Tibial nerve (tissue), 4 donors: ENCODE measurements around the gene NTM. TPM values are rescaled to one million over a fixed set of nuclear protein-coding genes. Genes with fewer than 3 reads are reported as not detected.

Source experiments
- DNase-seq, 2 donors: peaks; one replicate each; pipeline ENCODE4 v3.0.0-alpha.2; 2019; ENCODE audit warnings: low spot score in 2 of 2
- H3K27ac ChIP-seq, 4 donors: fragments of 200-600 bp; sonication (generic) in 3 of 4; one replicate each; pipeline ENCODE4 v1.5.1; 2017 to 2019; ENCODE audit warnings: mild to moderate bottlenecking in 1 of 4
- H3K27me3 ChIP-seq, 2 donors: fragments of 200-600 bp; sonication (generic) in 1 of 2; one replicate each; pipeline versions ENCODE4 v1.5.1 to v1.6.0; 2017 to 2019
- H3K36me3 ChIP-seq, 3 donors: fragments of 200-600 bp; sonication (generic); one replicate each; pipeline ENCODE4 v1.5.1; 2018 to 2019
- H3K4me1 ChIP-seq, 4 donors: fragments of 200-600 bp; sonication (generic) in 3 of 4; one replicate each; pipeline ENCODE4 v1.5.1; 2017 to 2019
- H3K4me3 ChIP-seq, 4 donors: fragments of 200-600 bp; sonication (generic) in 3 of 4; one replicate each; pipeline ENCODE4 v1.5.1; 2017 to 2019; ENCODE audit warnings: mild to moderate bottlenecking in 1 of 4, moderate library complexity in 1 of 4
- H3K9me3 ChIP-seq, 4 donors: fragments of 200-600 bp; sonication (generic) in 3 of 4; one replicate each; pipeline ENCODE4 v1.5.1; 2017 to 2019
- EP300 ChIP-seq, 2 donors: sonication (generic); formaldehyde crosslinking; IDR thresholded peaks; one replicate each; pipeline ENCODE4 v1.6.1; 2017; ENCODE audit warnings: antibody characterized with exemption in 2 of 2, mild to moderate bottlenecking in 1 of 2
- POLR2A ChIP-seq, 2 donors: fragments of 450-650 bp; IDR thresholded peaks; one replicate each; pipeline ENCODE4 v1.6.1; 2017; ENCODE audit warnings: antibody characterized with exemption in 2 of 2, mild to moderate bottlenecking in 2 of 2, moderate library complexity in 2 of 2
- WGBS, 2 donors: methylation state at CpG; one replicate each; pipeline ENCODE4 v1.1.5; 2018; 5-methylcytosine and 5-hydroxymethylcytosine counted together
- total RNA-seq, 4 donors: library from RNA; depleted of rRNA; stranded (reverse); fragments of >200 nt; gene quantifications; one replicate each; pipeline ENCODE4 v1.1.0, GENCODE V29; 2016
- TF ChIP-seq, protein P1 (sequence below), 5 experiments: fragments of 200-600 bp in 3 of 5; fragments of 450-650 bp in 2 of 5; sonication (generic) in 3 of 5; IDR thresholded peaks; one replicate each; pipeline ENCODE4 v1.5.1; 2016 to 2019; ENCODE audit warnings: antibody characterized with exemption in 5 of 5, mild to moderate bottlenecking in 3 of 5, moderate library complexity in 2 of 5

NTM gene
- total RNA-seq, 4 donors from 2014 or later, result 3.7 to 11.4 (median 10.8) TPM

DNA sequence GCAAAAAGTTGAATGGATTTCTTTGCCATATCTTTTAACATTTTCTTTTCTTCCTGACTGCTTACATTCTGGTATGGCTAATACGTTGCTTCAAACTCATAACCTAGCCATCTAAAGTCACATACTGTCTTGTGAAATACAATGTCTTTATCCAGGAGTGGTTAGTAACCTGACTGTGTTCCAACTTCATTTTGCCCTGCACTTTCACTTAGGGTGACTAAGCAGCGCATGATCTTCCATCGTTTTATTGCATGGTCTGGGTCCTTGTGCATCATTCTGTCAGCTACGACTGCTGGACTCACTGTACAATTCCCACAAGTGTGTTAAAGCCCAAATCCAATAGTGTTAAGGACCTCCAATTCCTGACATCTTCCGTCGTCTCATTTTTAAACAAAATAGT, 403.2 kb downstream of the NTM start:
- 91 to 92% methylated on average over 6 of the region's 6 CpGs for WGBS, 2 donors
- TF ChIP-seq EP300 (IDR thresholded peaks at IDR 0.05), result no peak
- TF ChIP-seq POLR2A (IDR thresholded peaks at IDR 0.05), result no peak
- TF ChIP-seq, protein P1, sequence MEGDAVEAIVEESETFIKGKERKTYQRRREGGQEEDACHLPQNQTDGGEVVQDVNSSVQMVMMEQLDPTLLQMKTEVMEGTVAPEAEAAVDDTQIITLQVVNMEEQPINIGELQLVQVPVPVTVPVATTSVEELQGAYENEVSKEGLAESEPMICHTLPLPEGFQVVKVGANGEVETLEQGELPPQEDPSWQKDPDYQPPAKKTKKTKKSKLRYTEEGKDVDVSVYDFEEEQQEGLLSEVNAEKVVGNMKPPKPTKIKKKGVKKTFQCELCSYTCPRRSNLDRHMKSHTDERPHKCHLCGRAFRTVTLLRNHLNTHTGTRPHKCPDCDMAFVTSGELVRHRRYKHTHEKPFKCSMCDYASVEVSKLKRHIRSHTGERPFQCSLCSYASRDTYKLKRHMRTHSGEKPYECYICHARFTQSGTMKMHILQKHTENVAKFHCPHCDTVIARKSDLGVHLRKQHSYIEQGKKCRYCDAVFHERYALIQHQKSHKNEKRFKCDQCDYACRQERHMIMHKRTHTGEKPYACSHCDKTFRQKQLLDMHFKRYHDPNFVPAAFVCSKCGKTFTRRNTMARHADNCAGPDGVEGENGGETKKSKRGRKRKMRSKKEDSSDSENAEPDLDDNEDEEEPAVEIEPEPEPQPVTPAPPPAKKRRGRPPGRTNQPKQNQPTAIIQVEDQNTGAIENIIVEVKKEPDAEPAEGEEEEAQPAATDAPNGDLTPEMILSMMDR (IDR thresholded peaks at IDR 0.05), result no peak
- Histone ChIP-seq H3K9me3 (no peaks in the 10 kb centered on the region), H3K4me1 (no peaks in the 10 kb centered on the region), H3K27me3 (peaks cover 0 to under 1% of the 10 kb centered on the region in 2 donors), H3K36me3 (no peaks in the 10 kb centered on the region), H3K27ac (no peak overlapping the region), H3K4me3 (no peak overlapping the region)
- no peak for DNase-seq

DNA sequence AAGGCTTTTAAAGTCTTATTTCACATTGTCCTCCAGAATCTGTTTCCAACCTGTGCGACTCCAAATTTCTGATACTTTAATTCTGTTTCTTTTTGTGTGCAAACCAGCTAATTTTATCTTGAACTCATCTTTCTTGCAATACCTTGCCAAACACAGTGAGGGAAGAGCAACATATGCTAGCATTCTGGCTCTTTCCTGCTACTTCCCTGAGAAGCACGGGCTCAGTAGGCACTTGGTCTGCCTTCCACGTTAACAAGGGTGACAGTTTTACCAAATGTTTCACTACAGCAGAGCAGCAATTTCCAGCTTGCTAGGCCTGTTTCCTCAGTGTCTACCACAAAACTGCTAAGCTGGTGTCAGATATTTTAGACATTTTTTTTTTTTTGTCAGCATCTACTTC, 405.8 kb downstream of the NTM start:
- TF ChIP-seq EP300 (IDR thresholded peaks at IDR 0.05) (no peak), POLR2A (IDR thresholded peaks at IDR 0.05) (no peak)
- TF ChIP-seq, protein P1 (IDR thresholded peaks at IDR 0.05), result no peak
- 82 to 92% methylated on average over 3 of the region's 3 CpGs for WGBS, 2 donors

DNA sequence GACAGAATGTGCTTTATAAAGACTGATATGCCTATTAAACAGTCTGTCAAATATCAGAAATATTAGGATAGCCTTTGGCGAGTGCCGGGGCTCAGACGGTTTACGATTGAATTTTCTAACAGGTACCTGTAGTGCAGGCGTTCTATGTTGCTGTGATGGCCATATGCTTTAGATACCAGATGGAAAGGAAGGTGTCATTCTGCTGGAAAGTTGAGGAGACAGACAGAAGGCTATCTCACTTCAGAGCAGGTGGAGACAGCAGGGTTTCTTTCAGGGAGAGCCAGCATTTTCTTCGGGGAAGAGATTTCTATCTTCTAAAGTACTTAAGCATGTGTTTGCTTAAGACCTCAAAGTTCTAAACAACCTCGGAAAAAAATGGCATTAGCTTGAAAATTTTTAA, 415.4 kb downstream of the NTM start:
- TF ChIP-seq, protein P1 (IDR thresholded peaks at IDR 0.05), result no peak
- TF ChIP-seq EP300 (IDR thresholded peaks at IDR 0.05), result no peak
- TF ChIP-seq POLR2A (IDR thresholded peaks at IDR 0.05), result no peak
- Histone ChIP-seq H3K9me3 (no peaks in the 10 kb centered on the region), H3K27me3 (no peaks in the 10 kb centered on the region), H3K36me3 (no peaks in the 10 kb centered on the region), H3K4me3 (no peak overlapping the region), H3K4me1 (no peaks in the 10 kb centered on the region), H3K27ac (no peak overlapping the region)
- 76 to 82% methylated on average over 7 of the region's 7 CpGs for WGBS, 2 donors
- no peak for DNase-seq

More for the DNA sequence above, 405.8 kb downstream of the NTM start:
- H3K4me1 ChIP-seq, result no peaks in the 10 kb centered on the region
- H3K27me3 ChIP-seq, result peaks cover 0 to 3% of the 10 kb centered on the region in 2 donors
- no peak for DNase-seq
- no peak overlapping the region for H3K4me3 ChIP-seq
- H3K27ac ChIP-seq, result no peak overlapping the region
- no peaks in the 10 kb centered on the region for H3K36me3 ChIP-seq
- H3K9me3 ChIP-seq, result no peaks in the 10 kb centered on the region

DNA sequence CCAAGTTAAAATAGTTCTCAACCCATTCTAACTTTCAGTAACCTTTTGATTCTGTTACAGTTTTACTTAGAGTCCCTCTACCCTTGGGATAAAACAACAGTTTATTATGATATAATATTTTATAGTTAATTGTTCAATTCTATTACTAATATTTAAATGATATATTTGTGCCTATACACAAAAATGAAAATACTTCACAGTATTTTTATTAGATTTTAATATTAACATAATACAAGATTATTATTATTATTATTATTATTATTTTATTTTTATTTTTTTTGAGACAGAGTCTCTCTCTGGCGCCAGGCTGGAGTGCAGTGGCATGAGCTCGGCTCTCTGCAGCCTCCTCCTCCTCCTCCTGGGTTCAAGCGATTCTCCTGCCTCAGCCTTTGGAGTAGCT, 416.7 kb downstream of the NTM start:
- Histone ChIP-seq H3K36me3 (no peaks in the 10 kb centered on the region), H3K4me3 (no peak overlapping the region), H3K27ac (no peak overlapping the region), H3K4me1 (no peaks in the 10 kb centered on the region), H3K9me3 (no peaks in the 10 kb centered on the region), H3K27me3 (no peaks in the 10 kb centered on the region)
- TF ChIP-seq, protein P1 (IDR thresholded peaks at IDR 0.05), result no peak
- TF ChIP-seq POLR2A (IDR thresholded peaks at IDR 0.05) (no peak), EP300 (IDR thresholded peaks at IDR 0.05) (no peak)
- 68 to 80% methylated on average over 3 of the region's 3 CpGs for WGBS, 2 donors
- no peak for DNase-seq

DNA sequence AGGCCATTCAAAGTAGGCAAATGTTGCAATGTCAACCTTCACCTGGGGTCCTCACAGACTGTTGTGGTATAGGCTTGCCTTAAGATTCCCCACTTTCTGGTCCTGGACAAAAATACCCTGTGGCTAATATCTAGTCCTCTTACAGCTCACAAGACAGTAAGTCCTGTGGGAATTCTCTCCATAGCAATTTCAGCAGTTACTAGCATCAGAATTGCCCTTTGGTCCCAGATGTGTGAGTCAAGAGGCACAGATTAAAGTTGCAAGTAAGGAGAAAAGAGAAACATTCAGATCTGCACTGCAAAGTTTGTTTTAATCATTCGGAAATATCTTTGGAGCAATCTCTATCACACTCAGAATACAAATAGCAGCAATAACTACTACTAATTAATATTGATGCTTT, 420.2 kb downstream of the NTM start:
- WGBS, 2 donors, result 80 to 82% methylated on average over 1 of the region's 1 CpG
- no peak overlapping the region for H3K27ac ChIP-seq
- H3K4me3 ChIP-seq, result no peak overlapping the region
- TF ChIP-seq EP300 (IDR thresholded peaks at IDR 0.05), result no peak
- TF ChIP-seq POLR2A (IDR thresholded peaks at IDR 0.05), result no peak
- TF ChIP-seq, protein P1 (IDR thresholded peaks at IDR 0.05), result no peak
- no peaks in the 10 kb centered on the region for H3K27me3 ChIP-seq
- H3K36me3 ChIP-seq, result no peaks in the 10 kb centered on the region
- no peaks in the 10 kb centered on the region for H3K4me1 ChIP-seq
- DNase-seq, result no peak
- no peaks in the 10 kb centered on the region for H3K9me3 ChIP-seq
